SK-N-SH treated with all-trans-retinoic acid at 6 μM for 48 hours (cell line): ENCODE results near the gene ARHGEF7.
"Not testable (repeated sequence)": the region's sequence is repeated elsewhere in the genome, so short reads cannot be mapped to it uniquely, and the experiment has no call there.

Experiments
- ATAC-seq: fragments of 200-7000 bp; cut with Tn5 transposase; 3 replicates; pipeline ENCODE4 v1.9.1; 2020; ENCODE audit warnings: mild to moderate bottlenecking, moderate library complexity
- ARNTL ChIP-seq: fragments of 450-650 bp; formaldehyde crosslinking; IDR thresholded peaks from 2 replicates; pipeline ENCODE4 v1.5.0; 2020; ENCODE audit warnings: low read depth, mild to moderate bottlenecking, moderate library complexity, borderline replicate concordance
- CSDC2 ChIP-seq: fragments of 250-450 bp; sonication (Bioruptor Pico); IDR thresholded peaks from 2 replicates; pipeline ENCODE4 v1.5.0; 2020; ENCODE audit warnings: mild to moderate bottlenecking, moderate library complexity
- ESRRG ChIP-seq: fragments of 250-450 bp; sonication (Bioruptor Pico); IDR thresholded peaks from 2 replicates; pipeline ENCODE4 v1.6.1; 2021; ENCODE audit warnings: mild to moderate bottlenecking
- GLIS3 ChIP-seq: fragments of 250-450 bp; sonication (Bioruptor Pico); IDR thresholded peaks from 2 replicates; pipeline ENCODE4 v1.5.0; 2020; ENCODE audit warnings: mild to moderate bottlenecking, moderate library complexity
- ISL1 ChIP-seq: fragments of 250-450 bp; sonication (Bioruptor Pico); IDR thresholded peaks from 2 replicates; pipeline ENCODE4 v2.1.2; 2022; ENCODE audit warnings: mild to moderate bottlenecking, moderate library complexity
- OSR1 ChIP-seq: fragments of 250-450 bp; sonication (Bioruptor Pico); IDR thresholded peaks from 2 replicates; pipeline ENCODE4 v1.8.0; 2022; ENCODE audit warnings: moderate library complexity, mild to moderate bottlenecking, inconsistent platforms
- PPARA ChIP-seq: fragments of 250-450 bp; sonication (Bioruptor Pico); IDR thresholded peaks from 2 replicates; pipeline ENCODE4 v1.5.0; 2020; ENCODE audit warnings: mild to moderate bottlenecking, borderline replicate concordance
- RARB ChIP-seq: fragments of 250-450 bp; sonication (Bioruptor Pico); IDR thresholded peaks from 2 replicates; pipeline ENCODE4 v1.8.0; 2021; ENCODE audit warnings: mild to moderate bottlenecking, moderate library complexity
- SNAI2 ChIP-seq: fragments of 250-450 bp; sonication (Bioruptor Pico); IDR thresholded peaks from 2 replicates; pipeline ENCODE4 v1.5.0; 2020; ENCODE audit warnings: mild to moderate bottlenecking, moderate library complexity
- TCF4 ChIP-seq: fragments of 250-450 bp; sonication (Bioruptor Pico); IDR thresholded peaks from 2 replicates; pipeline ENCODE4 v1.8.0; 2021; ENCODE audit warnings: mild to moderate bottlenecking, moderate library complexity, borderline replicate concordance
- TOX ChIP-seq: fragments of 250-450 bp; sonication (Bioruptor Pico); IDR thresholded peaks from 2 replicates; pipeline ENCODE4 v1.8.0; 2021; ENCODE audit warnings: mild to moderate bottlenecking, moderate library complexity, borderline replicate concordance
- ZC3H10 ChIP-seq: fragments of 250-450 bp; sonication (Bioruptor Pico); IDR thresholded peaks from 2 replicates; pipeline ENCODE4 v1.5.1; 2021; ENCODE audit warnings: mild to moderate bottlenecking, moderate library complexity
- ZFP3 ChIP-seq: fragments of 250-450 bp; sonication (Bioruptor Pico); IDR thresholded peaks from 2 replicates; pipeline ENCODE4 v1.5.0; 2020; ENCODE audit warnings: mild to moderate bottlenecking, moderate library complexity
- ZNF565 ChIP-seq: fragments of 450-650 bp; formaldehyde crosslinking; conservative IDR thresholded peaks from 2 replicates; pipeline ENCODE4 v1.5.0; 2020; ENCODE audit warnings: low read depth, mild to moderate bottlenecking, moderate library complexity
- ZNF8 ChIP-seq: fragments of 450-650 bp; formaldehyde crosslinking; IDR thresholded peaks from 2 replicates; pipeline ENCODE4 v1.5.0; 2020; ENCODE audit warnings: mild to moderate bottlenecking, moderate library complexity
- TF ChIP-seq, protein P1 (sequence below): fragments of 250-450 bp; sonication (Bioruptor Pico); IDR thresholded peaks from 2 replicates; pipeline ENCODE4 v1.8.0; 2021; ENCODE audit warnings: low read depth, mild to moderate bottlenecking, moderate library complexity, borderline replicate concordance
- TF ChIP-seq, protein P2 (sequence below): fragments of 250-450 bp; sonication (Bioruptor Pico); IDR thresholded peaks from 2 replicates; pipeline ENCODE4 v1.5.1; 2020; ENCODE audit warnings: low read depth, mild to moderate bottlenecking, moderate library complexity
- TF ChIP-seq, protein P3 (sequence below): fragments of 250-450 bp; sonication (Bioruptor Pico); IDR thresholded peaks from 2 replicates; pipeline ENCODE4 v1.8.0; 2020; ENCODE audit warnings: mild to moderate bottlenecking, moderate library complexity, borderline replicate concordance
- TF ChIP-seq, protein P4 (sequence below): fragments of 250-450 bp; sonication (Bioruptor Pico); IDR thresholded peaks from 2 replicates; pipeline ENCODE4 v1.5.0; 2020; ENCODE audit warnings: mild to moderate bottlenecking, moderate library complexity
- TF ChIP-seq, protein P5 (sequence below): fragments of 250-450 bp; sonication (Bioruptor Pico); IDR thresholded peaks from 2 replicates; pipeline ENCODE4 v1.5.1; 2021; ENCODE audit warnings: mild to moderate bottlenecking, moderate library complexity

ARHGEF7 gene

DNA sequence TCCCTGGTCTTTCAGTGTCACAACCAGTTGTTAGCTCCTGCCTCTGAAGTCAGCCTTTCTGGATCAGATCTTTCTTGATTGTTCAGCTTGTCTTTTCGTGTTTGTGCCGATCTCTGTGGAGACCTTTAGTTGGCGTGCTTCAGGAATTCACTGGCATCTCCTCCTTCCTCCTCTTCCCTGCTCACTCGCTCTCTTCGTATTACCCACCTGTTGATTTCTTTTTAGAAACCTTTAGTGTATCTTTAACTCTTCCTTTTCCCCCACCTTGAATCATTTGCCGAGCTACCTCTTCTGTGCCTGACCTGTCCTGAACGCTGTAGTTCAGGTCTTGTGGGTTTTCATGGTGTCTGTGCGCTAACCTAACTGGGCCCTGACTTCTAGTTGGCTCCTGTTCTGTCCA lies 141.3 kb downstream of the ARHGEF7 start (continued):
- no peak for TF ChIP-seq RARB (CRISPR knock-in tag)
- TF ChIP-seq, protein P1, sequence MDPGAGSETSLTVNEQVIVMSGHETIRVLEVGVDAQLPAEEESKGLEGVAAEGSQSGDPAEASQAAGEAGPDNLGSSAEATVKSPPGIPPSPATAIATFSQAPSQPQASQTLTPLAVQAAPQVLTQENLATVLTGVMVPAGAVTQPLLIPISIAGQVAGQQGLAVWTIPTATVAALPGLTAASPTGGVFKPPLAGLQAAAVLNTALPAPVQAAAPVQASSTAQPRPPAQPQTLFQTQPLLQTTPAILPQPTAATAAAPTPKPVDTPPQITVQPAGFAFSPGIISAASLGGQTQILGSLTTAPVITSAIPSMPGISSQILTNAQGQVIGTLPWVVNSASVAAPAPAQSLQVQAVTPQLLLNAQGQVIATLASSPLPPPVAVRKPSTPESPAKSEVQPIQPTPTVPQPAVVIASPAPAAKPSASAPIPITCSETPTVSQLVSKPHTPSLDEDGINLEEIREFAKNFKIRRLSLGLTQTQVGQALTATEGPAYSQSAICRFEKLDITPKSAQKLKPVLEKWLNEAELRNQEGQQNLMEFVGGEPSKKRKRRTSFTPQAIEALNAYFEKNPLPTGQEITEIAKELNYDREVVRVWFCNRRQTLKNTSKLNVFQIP (CRISPR knock-in tag): no peak

DNA sequence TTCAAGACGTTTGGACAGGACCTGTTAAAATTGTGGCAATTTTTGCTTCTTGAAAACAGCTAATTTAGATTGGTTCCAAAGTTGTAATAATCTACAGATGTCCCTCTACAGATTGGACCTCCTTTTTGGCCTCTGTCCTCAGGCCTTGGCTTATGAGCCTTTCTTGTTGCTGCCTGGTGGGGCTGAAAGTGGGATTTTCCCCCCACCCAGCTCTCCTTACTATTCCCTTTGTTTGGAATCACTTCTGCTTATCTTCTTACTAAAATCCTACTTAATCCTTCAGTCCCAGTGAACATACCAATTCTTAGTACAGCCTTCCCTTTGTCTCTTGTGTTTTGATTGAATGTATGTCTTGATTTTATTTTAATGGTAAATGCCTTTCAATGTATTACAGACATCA lies 141.8 kb downstream of the ARHGEF7 start:
- TF ChIP-seq ZNF8 (CRISPR knock-in tag) (no peak), TCF4 (CRISPR knock-in tag) (no peak), ARNTL (no peak), TOX (CRISPR knock-in tag) (no peak), GLIS3 (CRISPR knock-in tag) (no peak), SNAI2 (CRISPR knock-in tag) (no peak), PPARA (no peak), RARB (CRISPR knock-in tag) (no peak), ISL1 (CRISPR knock-in tag) (no peak), ZFP3 (CRISPR knock-in tag) (no peak), OSR1 (no peak), ZNF565 (no peak)
- TF ChIP-seq, protein P2, sequence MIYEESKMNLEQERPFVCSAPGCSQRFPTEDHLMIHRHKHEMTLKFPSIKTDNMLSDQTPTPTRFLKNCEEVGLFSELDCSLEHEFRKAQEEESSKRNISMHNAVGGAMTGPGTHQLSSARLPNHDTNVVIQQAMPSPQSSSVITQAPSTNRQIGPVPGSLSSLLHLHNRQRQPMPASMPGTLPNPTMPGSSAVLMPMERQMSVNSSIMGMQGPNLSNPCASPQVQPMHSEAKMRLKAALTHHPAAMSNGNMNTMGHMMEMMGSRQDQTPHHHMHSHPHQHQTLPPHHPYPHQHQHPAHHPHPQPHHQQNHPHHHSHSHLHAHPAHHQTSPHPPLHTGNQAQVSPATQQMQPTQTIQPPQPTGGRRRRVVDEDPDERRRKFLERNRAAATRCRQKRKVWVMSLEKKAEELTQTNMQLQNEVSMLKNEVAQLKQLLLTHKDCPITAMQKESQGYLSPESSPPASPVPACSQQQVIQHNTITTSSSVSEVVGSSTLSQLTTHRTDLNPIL (CRISPR knock-in tag): no peak
- TF ChIP-seq, protein P3, sequence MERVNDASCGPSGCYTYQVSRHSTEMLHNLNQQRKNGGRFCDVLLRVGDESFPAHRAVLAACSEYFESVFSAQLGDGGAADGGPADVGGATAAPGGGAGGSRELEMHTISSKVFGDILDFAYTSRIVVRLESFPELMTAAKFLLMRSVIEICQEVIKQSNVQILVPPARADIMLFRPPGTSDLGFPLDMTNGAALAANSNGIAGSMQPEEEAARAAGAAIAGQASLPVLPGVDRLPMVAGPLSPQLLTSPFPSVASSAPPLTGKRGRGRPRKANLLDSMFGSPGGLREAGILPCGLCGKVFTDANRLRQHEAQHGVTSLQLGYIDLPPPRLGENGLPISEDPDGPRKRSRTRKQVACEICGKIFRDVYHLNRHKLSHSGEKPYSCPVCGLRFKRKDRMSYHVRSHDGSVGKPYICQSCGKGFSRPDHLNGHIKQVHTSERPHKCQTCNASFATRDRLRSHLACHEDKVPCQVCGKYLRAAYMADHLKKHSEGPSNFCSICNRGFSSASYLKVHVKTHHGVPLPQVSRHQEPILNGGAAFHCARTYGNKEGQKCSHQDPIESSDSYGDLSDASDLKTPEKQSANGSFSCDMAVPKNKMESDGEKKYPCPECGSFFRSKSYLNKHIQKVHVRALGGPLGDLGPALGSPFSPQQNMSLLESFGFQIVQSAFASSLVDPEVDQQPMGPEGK: no peak
- TF ChIP-seq, protein P1 (CRISPR knock-in tag): no peak
- ATAC-seq: no peak

DNA sequence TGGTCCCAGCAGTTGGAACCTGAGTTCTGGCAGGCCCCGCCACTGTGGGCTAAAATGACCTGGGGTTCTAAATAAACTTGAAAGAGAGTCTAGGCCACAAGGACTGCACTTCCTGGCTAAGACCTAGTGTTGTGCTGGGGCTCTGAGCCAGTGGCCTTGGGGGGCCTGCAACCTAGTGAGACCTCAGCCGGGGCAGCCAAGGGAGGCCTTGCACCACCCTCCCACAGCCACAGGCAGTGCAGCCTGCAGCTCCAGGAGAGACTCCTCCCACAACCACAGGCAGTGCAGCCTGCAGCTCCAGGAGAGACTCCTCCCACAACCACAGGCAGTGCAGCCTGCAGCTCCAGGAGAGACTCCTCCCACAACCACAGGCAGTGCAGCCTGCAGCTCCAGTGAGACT lies 142.8 kb downstream of the ARHGEF7 start:
- ATAC-seq: not testable (repeated sequence)

DNA sequence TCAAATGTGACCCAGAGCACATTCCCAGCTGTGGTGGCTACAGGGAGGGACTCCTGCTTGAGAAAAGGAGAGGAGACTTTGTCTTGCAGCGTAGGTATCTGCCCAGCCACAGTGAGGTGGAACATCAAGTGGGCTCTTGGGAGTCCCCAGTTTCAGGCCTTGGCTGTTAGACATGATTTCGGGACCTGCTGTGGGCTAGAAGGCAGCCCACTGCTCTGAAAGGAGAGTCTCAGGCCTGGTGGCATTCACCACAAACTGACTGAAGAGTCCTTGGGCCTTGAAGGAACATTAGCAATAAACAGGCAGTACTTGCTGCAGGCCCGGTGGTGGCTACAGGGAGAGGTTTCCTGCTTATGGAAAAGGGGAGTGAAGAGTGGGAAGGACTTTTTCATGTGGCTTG lies 143.5 kb downstream of the ARHGEF7 start:
- TF ChIP-seq TCF4 (CRISPR knock-in tag): no peak
- TF ChIP-seq ESRRG (CRISPR knock-in tag): no peak
- TF ChIP-seq ZNF8 (CRISPR knock-in tag): no peak
- TF ChIP-seq, protein P4, sequence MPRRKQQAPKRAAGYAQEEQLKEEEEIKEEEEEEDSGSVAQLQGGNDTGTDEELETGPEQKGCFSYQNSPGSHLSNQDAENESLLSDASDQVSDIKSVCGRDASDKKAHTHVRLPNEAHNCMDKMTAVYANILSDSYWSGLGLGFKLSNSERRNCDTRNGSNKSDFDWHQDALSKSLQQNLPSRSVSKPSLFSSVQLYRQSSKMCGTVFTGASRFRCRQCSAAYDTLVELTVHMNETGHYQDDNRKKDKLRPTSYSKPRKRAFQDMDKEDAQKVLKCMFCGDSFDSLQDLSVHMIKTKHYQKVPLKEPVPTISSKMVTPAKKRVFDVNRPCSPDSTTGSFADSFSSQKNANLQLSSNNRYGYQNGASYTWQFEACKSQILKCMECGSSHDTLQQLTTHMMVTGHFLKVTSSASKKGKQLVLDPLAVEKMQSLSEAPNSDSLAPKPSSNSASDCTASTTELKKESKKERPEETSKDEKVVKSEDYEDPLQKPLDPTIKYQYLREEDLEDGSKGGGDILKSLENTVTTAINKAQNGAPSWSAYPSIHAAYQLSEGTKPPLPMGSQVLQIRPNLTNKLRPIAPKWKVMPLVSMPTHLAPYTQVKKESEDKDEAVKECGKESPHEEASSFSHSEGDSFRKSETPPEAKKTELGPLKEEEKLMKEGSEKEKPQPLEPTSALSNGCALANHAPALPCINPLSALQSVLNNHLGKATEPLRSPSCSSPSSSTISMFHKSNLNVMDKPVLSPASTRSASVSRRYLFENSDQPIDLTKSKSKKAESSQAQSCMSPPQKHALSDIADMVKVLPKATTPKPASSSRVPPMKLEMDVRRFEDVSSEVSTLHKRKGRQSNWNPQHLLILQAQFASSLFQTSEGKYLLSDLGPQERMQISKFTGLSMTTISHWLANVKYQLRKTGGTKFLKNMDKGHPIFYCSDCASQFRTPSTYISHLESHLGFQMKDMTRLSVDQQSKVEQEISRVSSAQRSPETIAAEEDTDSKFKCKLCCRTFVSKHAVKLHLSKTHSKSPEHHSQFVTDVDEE (CRISPR knock-in tag): no peak
- TF ChIP-seq, protein P3: no peak
- no peak for TF ChIP-seq OSR1
- no peak for TF ChIP-seq ARNTL
- TF ChIP-seq, protein P2 (CRISPR knock-in tag): no peak
- no peak for TF ChIP-seq RARB (CRISPR knock-in tag)
- TF ChIP-seq GLIS3 (CRISPR knock-in tag): no peak
- TF ChIP-seq SNAI2 (CRISPR knock-in tag): no peak
- TF ChIP-seq, protein P5, sequence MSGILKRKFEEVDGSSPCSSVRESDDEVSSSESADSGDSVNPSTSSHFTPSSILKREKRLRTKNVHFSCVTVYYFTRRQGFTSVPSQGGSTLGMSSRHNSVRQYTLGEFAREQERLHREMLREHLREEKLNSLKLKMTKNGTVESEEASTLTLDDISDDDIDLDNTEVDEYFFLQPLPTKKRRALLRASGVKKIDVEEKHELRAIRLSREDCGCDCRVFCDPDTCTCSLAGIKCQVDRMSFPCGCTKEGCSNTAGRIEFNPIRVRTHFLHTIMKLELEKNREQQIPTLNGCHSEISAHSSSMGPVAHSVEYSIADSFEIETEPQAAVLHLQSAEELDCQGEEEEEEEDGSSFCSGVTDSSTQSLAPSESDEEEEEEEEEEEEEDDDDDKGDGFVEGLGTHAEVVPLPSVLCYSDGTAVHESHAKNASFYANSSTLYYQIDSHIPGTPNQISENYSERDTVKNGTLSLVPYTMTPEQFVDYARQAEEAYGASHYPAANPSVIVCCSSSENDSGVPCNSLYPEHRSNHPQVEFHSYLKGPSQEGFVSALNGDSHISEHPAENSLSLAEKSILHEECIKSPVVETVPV (CRISPR knock-in tag): no peak
- TF ChIP-seq CSDC2 (CRISPR knock-in tag): no peak
- TF ChIP-seq ZC3H10 (CRISPR knock-in tag): no peak
- TF ChIP-seq, all 23 proteins: peak for 0

More for the DNA sequence above, 143.5 kb downstream of the ARHGEF7 start:
- no peak for ATAC-seq
